GM23338 (cell line): ENCODE data around the gene NPM3. TPM values are rescaled to one million over a fixed set of nuclear protein-coding genes. Genes with fewer than 3 reads are reported as not detected.

Source experiments
- ATAC-seq: fragments of 200-7000 bp; cut with Tn5 transposase; 3 replicates; pipeline ENCODE4 v1.9.1; 2020
- DNase-seq: peaks from one replicate; pipeline ENCODE4 v3.0.0-alpha.2; 2015; ENCODE audit warnings: low spot score
- H2AFZ ChIP-seq: fragments of 200-600 bp; sonication (generic); 2 replicates; pipeline ENCODE4 v1.8.0; 2016; ENCODE audit warnings: antibody characterized with exemption, mild to moderate bottlenecking, moderate library complexity
- H3F3A ChIP-seq: fragments of 200-600 bp; sonication (generic); replicated peaks from 2 replicates; pipeline ENCODE4 v1.8.0; 2017; ENCODE audit warnings: antibody characterized with exemption, mixed run types, low read depth
- H3K27ac ChIP-seq: fragments of 200-600 bp; sonication (generic); 2 replicates; pipeline ENCODE4 v1.6.1; 2016; ENCODE audit warnings: low read depth
- H3K27me3 ChIP-seq: fragments of 200-600 bp; sonication (generic); 2 replicates; pipeline ENCODE4 v1.8.0; 2016; ENCODE audit warnings: mild to moderate bottlenecking, mixed run types, moderate library complexity; ENCODE audit not compliant: insufficient read depth
- H3K36me3 ChIP-seq: fragments of 200-600 bp; sonication (generic); 2 replicates; pipeline ENCODE4 v1.8.0; 2016; ENCODE audit warnings: mild to moderate bottlenecking; ENCODE audit not compliant: insufficient read depth
- H3K4me1 ChIP-seq: fragments of 200-600 bp; sonication (generic); 2 replicates; pipeline ENCODE4 v1.8.0; 2016; ENCODE audit warnings: mild to moderate bottlenecking, moderate library complexity; ENCODE audit not compliant: insufficient read depth
- H3K4me2 ChIP-seq: fragments of 200-600 bp; sonication (generic); 2 replicates; pipeline ENCODE4 v1.7.1; 2017; ENCODE audit warnings: mixed run types
- H3K4me3 ChIP-seq: fragments of 200-600 bp; sonication (generic); 2 replicates; pipeline ENCODE4 v1.6.1; 2016; ENCODE audit warnings: mixed run types
- H3K79me2 ChIP-seq: fragments of 200-600 bp; sonication (generic); replicated peaks from 2 replicates; pipeline ENCODE4 v1.8.0; 2017; ENCODE audit warnings: mild to moderate bottlenecking; ENCODE audit not compliant: insufficient read depth
- H3K9me2 ChIP-seq: fragments of 200-600 bp; sonication (generic); 2 replicates; pipeline ENCODE4 v1.8.0; 2017; ENCODE audit not compliant: insufficient read depth
- H4K20me1 ChIP-seq: fragments of 200-600 bp; sonication (generic); replicated peaks from 2 replicates; pipeline ENCODE4 v1.8.0; 2017; ENCODE audit warnings: mild to moderate bottlenecking; ENCODE audit not compliant: insufficient read depth
- H3K27ac Mint-ChIP-seq: 2 replicates; pipeline ENCODE4 v1.8.0; 2020; ENCODE audit warnings: inconsistent platforms, mild to moderate bottlenecking, moderate library complexity, mixed read lengths
- H3K27me3 Mint-ChIP-seq: 3 replicates; pipeline ENCODE4 v1.8.0; 2022; ENCODE audit warnings: low read depth, mild to moderate bottlenecking, moderate library complexity, mixed read lengths, inconsistent platforms; ENCODE audit not compliant: insufficient read depth, poor library complexity
- H3K36me3 Mint-ChIP-seq: 3 replicates; pipeline ENCODE4 v1.8.0; 2021; ENCODE audit warnings: low read depth, mild to moderate bottlenecking, inconsistent platforms, moderate library complexity, mixed read lengths
- H3K4me1 Mint-ChIP-seq: 3 replicates; pipeline ENCODE4 v1.8.0; 2020; ENCODE audit warnings: mild to moderate bottlenecking, inconsistent platforms, mixed read lengths
- H3K4me3 Mint-ChIP-seq: 3 replicates; pipeline ENCODE4 v1.8.0; 2021; ENCODE audit warnings: moderate library complexity, mild to moderate bottlenecking, inconsistent platforms, mixed read lengths
- H3K9me3 Mint-ChIP-seq: 3 replicates; pipeline ENCODE4 v1.8.0; 2020; ENCODE audit warnings: moderate library complexity, mild to moderate bottlenecking, inconsistent platforms, mixed read lengths
- EZH2 ChIP-seq: fragments of 200-600 bp; sonication (generic); IDR thresholded peaks from one replicate; pipeline ENCODE4 v1.8.0; 2017; ENCODE audit warnings: antibody characterized with exemption, mild to moderate bottlenecking, low read depth; ENCODE audit not compliant: unreplicated experiment
- JUNB ChIP-seq: IDR thresholded peaks from one replicate; pipeline ENCODE4 v1.6.1; 2016; ENCODE audit warnings: antibody characterized with exemption; ENCODE audit not compliant: unreplicated experiment
- ZNF114 ChIP-seq: fragments of 250-450 bp; sonication (Bioruptor Pico); IDR thresholded peaks from 2 replicates; pipeline ENCODE4 v1.5.0; 2020; ENCODE audit warnings: mild to moderate bottlenecking, moderate library complexity
- polyA plus RNA-seq: library from polyadenylated mRNA; unstranded; fragments of >200 nt; fragmentation: Nextera tagmentation; extraction: Ambion mirVana; gene quantifications from 2 replicates; pipeline ENCODE4 v1.2.1, GENCODE V29; 2016
- total RNA-seq: library from RNA; depleted of rRNA; stranded (reverse); fragments of >200 nt; shearing (Covaris generic); gene quantifications from 2 replicates; pipeline ENCODE4 v1.2.3, GENCODE V29; 2014
- TF ChIP-seq, protein P1 (sequence below): fragments of 250-450 bp; sonication (Bioruptor Pico); IDR thresholded peaks from 2 replicates; pipeline ENCODE4 v1.5.0; 2020; ENCODE audit warnings: mild to moderate bottlenecking, moderate library complexity

NPM3 gene
- total and polyA plus RNA-seq, 2 experiments from 2014 or later = 31.5 to 258 TPM

DNA sequence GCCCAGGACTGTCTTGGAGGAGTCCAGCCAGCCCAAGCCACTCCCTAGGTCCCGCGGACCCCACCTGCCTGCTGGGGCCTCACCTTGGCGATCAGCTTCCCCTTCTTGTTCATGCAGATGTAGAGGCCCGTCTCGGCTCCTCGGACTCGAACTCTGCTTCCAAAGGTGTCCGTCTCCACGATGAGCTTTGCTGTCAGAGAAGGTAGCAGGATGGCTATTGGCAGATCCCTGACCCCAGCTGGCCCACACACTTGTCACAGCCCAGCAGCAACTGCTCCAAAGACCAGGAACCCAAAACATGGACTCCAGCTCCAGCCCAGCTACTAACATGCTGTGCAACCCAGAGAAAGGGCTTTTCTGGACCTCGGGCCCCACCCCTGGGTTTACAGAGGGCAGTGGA is 11.9 kb downstream of the NPM3 start (continued):
- TF ChIP-seq, protein P1, sequence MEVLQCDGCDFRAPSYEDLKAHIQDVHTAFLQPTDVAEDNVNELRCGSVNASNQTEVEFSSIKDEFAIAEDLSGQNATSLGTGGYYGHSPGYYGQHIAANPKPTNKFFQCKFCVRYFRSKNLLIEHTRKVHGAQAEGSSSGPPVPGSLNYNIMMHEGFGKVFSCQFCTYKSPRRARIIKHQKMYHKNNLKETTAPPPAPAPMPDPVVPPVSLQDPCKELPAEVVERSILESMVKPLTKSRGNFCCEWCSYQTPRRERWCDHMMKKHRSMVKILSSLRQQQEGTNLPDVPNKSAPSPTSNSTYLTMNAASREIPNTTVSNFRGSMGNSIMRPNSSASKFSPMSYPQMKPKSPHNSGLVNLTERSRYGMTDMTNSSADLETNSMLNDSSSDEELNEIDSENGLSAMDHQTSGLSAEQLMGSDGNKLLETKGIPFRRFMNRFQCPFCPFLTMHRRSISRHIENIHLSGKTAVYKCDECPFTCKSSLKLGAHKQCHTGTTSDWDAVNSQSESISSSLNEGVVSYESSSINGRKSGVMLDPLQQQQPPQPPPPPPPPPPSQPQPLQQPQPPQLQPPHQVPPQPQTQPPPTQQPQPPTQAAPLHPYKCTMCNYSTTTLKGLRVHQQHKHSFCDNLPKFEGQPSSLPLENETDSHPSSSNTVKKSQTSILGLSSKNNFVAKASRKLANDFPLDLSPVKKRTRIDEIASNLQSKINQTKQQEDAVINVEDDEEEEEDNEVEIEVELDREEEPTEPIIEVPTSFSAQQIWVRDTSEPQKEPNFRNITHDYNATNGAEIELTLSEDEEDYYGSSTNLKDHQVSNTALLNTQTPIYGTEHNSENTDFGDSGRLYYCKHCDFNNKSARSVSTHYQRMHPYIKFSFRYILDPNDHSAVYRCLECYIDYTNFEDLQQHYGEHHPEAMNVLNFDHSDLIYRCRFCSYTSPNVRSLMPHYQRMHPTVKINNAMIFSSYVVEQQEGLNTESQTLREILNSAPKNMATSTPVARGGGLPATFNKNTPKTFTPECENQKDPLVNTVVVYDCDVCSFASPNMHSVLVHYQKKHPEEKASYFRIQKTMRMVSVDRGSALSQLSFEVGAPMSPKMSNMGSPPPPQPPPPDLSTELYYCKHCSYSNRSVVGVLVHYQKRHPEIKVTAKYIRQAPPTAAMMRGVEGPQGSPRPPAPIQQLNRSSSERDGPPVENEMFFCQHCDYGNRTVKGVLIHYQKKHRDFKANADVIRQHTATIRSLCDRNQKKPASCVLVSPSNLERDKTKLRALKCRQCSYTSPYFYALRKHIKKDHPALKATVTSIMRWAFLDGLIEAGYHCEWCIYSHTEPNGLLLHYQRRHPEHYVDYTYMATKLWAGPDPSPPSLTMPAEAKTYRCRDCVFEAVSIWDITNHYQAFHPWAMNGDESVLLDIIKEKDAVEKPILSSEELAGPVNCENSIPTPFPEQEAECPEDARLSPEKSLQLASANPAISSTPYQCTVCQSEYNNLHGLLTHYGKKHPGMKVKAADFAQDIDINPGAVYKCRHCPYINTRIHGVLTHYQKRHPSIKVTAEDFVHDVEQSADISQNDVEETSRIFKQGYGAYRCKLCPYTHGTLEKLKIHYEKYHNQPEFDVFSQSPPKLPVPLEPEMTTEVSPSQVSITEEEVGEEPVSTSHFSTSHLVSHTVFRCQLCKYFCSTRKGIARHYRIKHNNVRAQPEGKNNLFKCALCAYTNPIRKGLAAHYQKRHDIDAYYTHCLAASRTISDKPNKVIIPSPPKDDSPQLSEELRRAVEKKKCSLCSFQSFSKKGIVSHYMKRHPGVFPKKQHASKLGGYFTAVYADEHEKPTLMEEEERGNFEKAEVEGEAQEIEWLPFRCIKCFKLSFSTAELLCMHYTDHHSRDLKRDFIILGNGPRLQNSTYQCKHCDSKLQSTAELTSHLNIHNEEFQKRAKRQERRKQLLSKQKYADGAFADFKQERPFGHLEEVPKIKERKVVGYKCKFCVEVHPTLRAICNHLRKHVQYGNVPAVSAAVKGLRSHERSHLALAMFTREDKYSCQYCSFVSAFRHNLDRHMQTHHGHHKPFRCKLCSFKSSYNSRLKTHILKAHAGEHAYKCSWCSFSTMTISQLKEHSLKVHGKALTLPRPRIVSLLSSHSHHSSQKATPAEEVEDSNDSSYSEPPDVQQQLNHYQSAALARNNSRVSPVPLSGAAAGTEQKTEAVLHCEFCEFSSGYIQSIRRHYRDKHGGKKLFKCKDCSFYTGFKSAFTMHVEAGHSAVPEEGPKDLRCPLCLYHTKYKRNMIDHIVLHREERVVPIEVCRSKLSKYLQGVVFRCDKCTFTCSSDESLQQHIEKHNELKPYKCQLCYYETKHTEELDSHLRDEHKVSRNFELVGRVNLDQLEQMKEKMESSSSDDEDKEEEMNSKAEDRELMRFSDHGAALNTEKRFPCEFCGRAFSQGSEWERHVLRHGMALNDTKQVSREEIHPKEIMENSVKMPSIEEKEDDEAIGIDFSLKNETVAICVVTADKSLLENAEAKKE (CRISPR knock-in tag) = no peak
- TF ChIP-seq EZH2 = no peak

DNA sequence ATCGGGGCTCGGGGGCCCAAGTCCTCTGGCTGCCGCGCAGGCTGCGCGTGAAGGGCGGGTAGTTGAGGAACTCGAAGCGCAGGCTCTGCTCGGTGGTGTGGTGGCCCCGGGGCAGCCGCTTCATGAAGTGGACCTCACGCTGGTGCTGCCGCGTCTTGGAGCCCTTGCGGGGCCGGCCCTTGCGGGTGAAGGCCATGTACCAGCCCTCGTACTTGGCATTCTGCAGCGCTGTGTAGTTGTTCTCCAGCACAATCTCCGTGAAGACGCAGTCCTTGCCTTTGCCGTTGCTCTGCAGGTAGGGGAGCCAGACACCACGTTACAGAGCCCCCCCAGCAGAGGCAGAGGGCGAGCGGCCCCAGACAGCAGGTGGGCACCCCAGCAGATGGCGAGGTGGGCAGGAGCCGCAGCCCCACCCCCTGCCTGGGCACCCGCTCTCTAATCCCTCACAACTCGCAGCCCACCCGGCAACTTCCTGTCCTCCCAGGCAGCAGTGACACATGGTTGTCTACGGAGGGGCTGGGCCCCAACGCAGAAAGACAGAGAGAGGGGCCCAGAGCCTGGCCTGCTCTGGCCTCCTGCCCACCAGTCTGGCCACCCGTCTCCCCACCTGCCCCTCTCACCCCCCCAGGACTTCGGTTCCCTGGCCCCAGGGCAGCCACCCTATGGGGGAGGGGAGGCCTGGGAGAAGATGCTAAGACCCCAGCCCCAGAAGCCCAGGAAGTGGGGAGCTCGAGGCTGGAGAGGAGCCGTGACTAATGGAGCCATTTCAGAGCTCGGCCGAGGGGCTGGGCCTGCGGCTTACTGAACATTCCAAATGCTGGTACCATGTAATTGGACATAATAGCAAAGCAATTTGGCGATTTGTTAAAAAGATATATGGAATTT is 12.7 kb downstream of the NPM3 start:
- TF ChIP-seq JUNB = no peak
- no peak for TF ChIP-seq ZNF114 (CRISPR knock-in tag)
- Histone ChIP-seq H3K9me2 (no peaks in the 10 kb centered on the region), H3K27me3 (peaks cover 44% of the 10 kb centered on the region), H3F3A (peaks cover 11% of the 10 kb centered on the region; the same call in 1 of the 2 replicates), H4K20me1 (no peaks in the 10 kb centered on the region), H2AFZ (no peak overlapping the region), H3K79me2 (no peaks in the 10 kb centered on the region), H3K4me1 (peaks cover 28% of the 10 kb centered on the region), H3K36me3 (no peaks in the 10 kb centered on the region), H3K4me2 (no peak overlapping the region), H3K27ac (no peak overlapping the region), H3K4me3 (no peak overlapping the region)
- Mint-ChIP-seq H3K36me3 (no peaks in the 10 kb centered on the region; the same call in 2 of the 3 replicates), H3K27me3 (peaks cover 55% of the 10 kb centered on the region), H3K9me3 (no peaks in the 10 kb centered on the region), H3K27ac (no peak overlapping the region), H3K4me3 (no peak overlapping the region), H3K4me1 (peaks cover 40% of the 10 kb centered on the region)
- no peak for DNase-seq
- no peak for ATAC-seq
